HCT116 (cell line): Measurements from ENCODE around the gene MYO7A. TPM values are rescaled to one million over a fixed set of nuclear protein-coding genes. Genes with fewer than 3 reads are reported as not detected.

Experiments
- ATAC-seq: fragments of 200-7000 bp; cut with Tn5 transposase; 2 replicates; pipeline ENCODE4 v1.9.1; 2020; ENCODE audit warnings: mild to moderate bottlenecking, moderate library complexity
- BruUV-seq: library from RNA; stranded (reverse); fragments of 400-500 nt; replicated peaks from 2 replicates; lab custom pipeline; 2021; lab: Mats Ljungman, UMichigan
- CTCF ChIA-PET: fragments of 300-600 bp; sonication (Branson Sonifier 250); formaldehyde crosslinking; loops from one replicate; lab custom pipeline; 2021; ENCODE audit warnings: antibody characterized with exemption; lab: Charles Lee
- POLR2A ChIA-PET: fragments of 300-600, 350-600 bp; sonication (Branson Sonifier 250); formaldehyde crosslinking; loops from one replicate; lab custom pipeline; 2021; ENCODE audit warnings: antibody characterized with exemption; lab: Charles Lee
- RAD21 ChIA-PET, 2 experiments: fragments of 300-600 bp; sonication (Branson Sonifier 250); formaldehyde crosslinking; loops; one replicate each; lab custom pipeline; 2023; ENCODE audit warnings: low total read pairs in 2 of 2; ENCODE audit not compliant: uncharacterized antibody in 2 of 2, unreplicated experiment in 2 of 2, low non-redundant PET in 1 of 2; lab: Charles Lee
- DNase-seq: peaks from one replicate; pipeline ENCODE4 v3.0.0-alpha.2; 2010; ENCODE audit warnings: low read depth, low spot score
- H2AFZ ChIP-seq: fragments of 200-600 bp; shearing (Covaris generic), sonication (generic); 2 replicates; pipeline ENCODE4 v1.6.1; 2017; ENCODE audit warnings: low read depth, mixed run types, mixed read lengths, antibody characterized with exemption, low read length; ENCODE audit not compliant: poor library complexity, severe bottlenecking
- H3K27ac ChIP-seq: 2 replicates; pipeline ENCODE4 v1.5.1; 2012; ENCODE audit warnings: low read depth, low read length
- H3K27me3 ChIP-seq: fragments of 200-600 bp; sonication (generic); 2 replicates; pipeline ENCODE4 v1.6.1; 2016; ENCODE audit warnings: mixed run types, low read length, mixed read lengths; ENCODE audit not compliant: insufficient read depth
- H3K36me3 ChIP-seq, 2 experiments: fragments of 200-500 bp in 1 of 2; fragments of 200-600 bp in 1 of 2; sonication (Bioruptor generic) in 1 of 2; sonication (generic) in 1 of 2; 2 replicates each; pipeline versions ENCODE4 v1.5.1 to v1.6.1; 2014 to 2016; ENCODE audit warnings: low read length in 2 of 2, inconsistent platforms in 1 of 2, mixed read lengths in 1 of 2, mixed run types in 1 of 2; ENCODE audit not compliant: insufficient read depth in 2 of 2, control insufficient read depth in 1 of 2
- H3K4me1 ChIP-seq, 2 experiments: fragments of 200-600 bp in 1 of 2; sonication (generic) in 1 of 2; 2 replicates each; pipeline versions ENCODE4 v1.5.1 to v1.6.1; 2012 to 2017; ENCODE audit warnings: low read length in 2 of 2, inconsistent platforms in 1 of 2, mild to moderate bottlenecking in 1 of 2, mixed read lengths in 1 of 2, mixed run types in 1 of 2, moderate library complexity in 1 of 2; ENCODE audit not compliant: insufficient read depth in 2 of 2, control insufficient read depth in 1 of 2
- H3K4me2 ChIP-seq: fragments of 200-600 bp; sonication (generic); 2 replicates; pipeline ENCODE4 v1.6.1; 2017; ENCODE audit warnings: mixed run types, low read length, mixed read lengths
- H3K4me3 ChIP-seq, 2 experiments: fragments of 200-600 bp in 1 of 2; sonication (generic) in 1 of 2; replicated peaks in 1 of 2; 2 replicates each; pipeline ENCODE4 v1.5.1; 2011 to 2016; ENCODE audit warnings: low read length in 2 of 2, control low read depth in 1 of 2, low read depth in 1 of 2, mild to moderate bottlenecking in 1 of 2, mixed read lengths in 1 of 2, mixed run types in 1 of 2
- H3K79me2 ChIP-seq: fragments of 200-600 bp; sonication (generic); 2 replicates; pipeline ENCODE4 v1.6.1; 2017; ENCODE audit warnings: mild to moderate bottlenecking, mixed run types, low read length, moderate library complexity, mixed read lengths; ENCODE audit not compliant: insufficient read depth
- H3K9ac ChIP-seq: fragments of 200-600 bp; sonication (generic); 2 replicates; pipeline ENCODE4 v1.6.1; 2016; ENCODE audit warnings: low read length, mixed read lengths
- H3K9me2 ChIP-seq: fragments of 200-600 bp; sonication (generic), shearing (Covaris generic); 2 replicates; pipeline ENCODE4 v1.6.1; 2017; ENCODE audit warnings: mixed run types, mild to moderate bottlenecking, moderate library complexity; ENCODE audit not compliant: insufficient read depth
- H3K9me3 ChIP-seq, 2 experiments: fragments of 200-500 bp in 1 of 2; fragments of 200-600 bp in 1 of 2; sonication (Bioruptor generic) in 1 of 2; sonication (generic) in 1 of 2; 2 replicates each; pipeline ENCODE4 v1.6.1; 2014 to 2017; ENCODE audit warnings: low read length in 2 of 2, mixed read lengths in 2 of 2, inconsistent platforms in 1 of 2, low read depth in 1 of 2, mild to moderate bottlenecking in 1 of 2, mixed run types in 1 of 2, moderate library complexity in 1 of 2; ENCODE audit not compliant: control insufficient read depth in 1 of 2, insufficient read depth in 1 of 2
- H4K20me1 ChIP-seq: fragments of 200-600 bp; sonication (generic), shearing (Covaris generic); 2 replicates; pipeline ENCODE4 v1.6.1; 2017; ENCODE audit warnings: mixed run types, mild to moderate bottlenecking, moderate library complexity; ENCODE audit not compliant: insufficient read depth
- CEBPB ChIP-seq: IDR thresholded peaks from 2 replicates; pipeline ENCODE4 v1.6.1; 2012; ENCODE audit warnings: low read depth
- EGR1 ChIP-seq: IDR thresholded peaks from 2 replicates; pipeline ENCODE4 v1.6.1; 2012; ENCODE audit warnings: low read depth
- EZH2phosphoT487 ChIP-seq: fragments of 200-600 bp; IDR thresholded peaks from 2 replicates; pipeline ENCODE4 v1.6.1; 2018; ENCODE audit warnings: antibody characterized with exemption, borderline replicate concordance
- JUND ChIP-seq: IDR thresholded peaks from 2 replicates; pipeline ENCODE4 v1.6.1; 2012
- RAD21 ChIP-seq: IDR thresholded peaks from 2 replicates; pipeline ENCODE4 v1.6.1; 2012; ENCODE audit warnings: low read depth, mild to moderate bottlenecking
- SIN3A ChIP-seq: IDR thresholded peaks from 2 replicates; pipeline ENCODE4 v1.6.1; 2012; ENCODE audit warnings: low read depth
- SP1 ChIP-seq: IDR thresholded peaks from 2 replicates; pipeline ENCODE4 v1.6.1; 2012; ENCODE audit warnings: low read depth
- SRF ChIP-seq: IDR thresholded peaks from 2 replicates; pipeline ENCODE4 v1.6.1; 2012; ENCODE audit warnings: low read depth
- intact Hi-C: fragments of 100-400 bp; cut with micrococcal nuclease; formaldehyde crosslinking; loops from 2 replicates; pipeline ENCODE4 v1.10.0; 2022
- total RNA-seq: library from RNA; stranded (reverse); gene quantifications from one replicate; pipeline ENCODE4 v1.2.1, GENCODE V29; 2021; ENCODE audit not compliant: unreplicated experiment
- TF ChIP-seq, protein P1 (sequence below): IDR thresholded peaks from 2 replicates; pipeline ENCODE4 v1.6.1; 2012
- TF ChIP-seq, protein P2 (sequence below), 3 experiments: fragments of 200-600 bp in 1 of 3; sonication (generic) in 1 of 3; IDR thresholded peaks in 2 of 3; conservative IDR thresholded peaks in 1 of 3; 2 replicates each; pipeline ENCODE4 v1.5.1; 2012 to 2017; ENCODE audit warnings: low read depth in 2 of 3, low read length in 2 of 3, antibody characterized with exemption in 1 of 3, borderline replicate concordance in 1 of 3, control low read depth in 1 of 3, mild to moderate bottlenecking in 1 of 3, mixed read lengths in 1 of 3, mixed run types in 1 of 3, moderate library complexity in 1 of 3; ENCODE audit not compliant: insufficient read depth in 1 of 3
- TF ChIP-seq, protein P3 (sequence below): IDR thresholded peaks from 2 replicates; pipeline ENCODE4 v1.6.1; 2012; ENCODE audit warnings: low read depth
- TF ChIP-seq, protein P4 (sequence below): IDR thresholded peaks from 2 replicates; pipeline ENCODE4 v1.6.1; 2011; ENCODE audit warnings: mild to moderate bottlenecking, low read length, moderate library complexity; ENCODE audit not compliant: insufficient replicate concordance; ENCODE audit errors: extremely low read depth
- TF ChIP-seq, protein P5 (sequence below): IDR thresholded peaks from 2 replicates; pipeline ENCODE4 v1.6.1; 2012

MYO7A gene
- total RNA-seq, 1 experiment from 2014 or later = 1.8 TPM

DNA sequence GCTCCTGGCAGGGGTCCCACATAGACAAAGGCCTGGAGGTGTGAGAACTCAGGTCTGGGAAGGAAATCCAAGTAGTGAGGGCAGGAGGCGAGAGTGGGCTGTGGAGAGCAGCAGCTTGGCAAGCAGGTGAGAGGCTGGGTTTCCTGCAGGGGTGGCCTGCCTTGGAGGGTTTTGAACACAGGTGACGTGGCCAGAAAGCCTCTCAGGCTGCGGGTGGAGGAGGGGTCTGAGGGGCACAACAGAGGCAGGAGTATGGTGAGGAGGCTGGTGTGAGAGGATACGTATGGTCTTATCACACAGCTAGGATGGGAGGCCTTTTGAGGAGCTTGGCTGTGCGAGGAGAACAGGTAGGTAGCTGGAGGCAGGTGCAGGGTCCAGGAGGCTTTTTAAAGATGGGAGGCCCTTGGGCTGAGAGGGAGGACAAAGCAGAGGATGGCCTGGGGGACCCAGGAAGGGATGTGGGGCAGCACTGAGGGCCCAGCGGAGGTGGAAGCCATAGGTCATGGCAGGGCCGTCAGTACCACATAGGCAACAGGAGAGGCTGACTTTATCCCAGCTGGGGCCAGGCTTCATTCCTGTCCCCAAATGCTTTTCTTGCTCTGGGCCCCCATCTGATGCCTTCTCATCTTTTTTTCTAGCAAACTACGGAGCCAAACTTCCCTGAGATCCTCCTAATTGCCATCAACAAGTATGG lies 84.4 kb downstream of the MYO7A start:
- Histone ChIP-seq H3K36me3 (no peaks in the 10 kb centered on the region), H3K9me2 (no peaks in the 10 kb centered on the region), H4K20me1 (no peaks in the 10 kb centered on the region), H2AFZ (no peak overlapping the region), H3K79me2 (no peaks in the 10 kb centered on the region), H3K4me2 (no peak overlapping the region), H3K4me1 (no peaks in the 10 kb centered on the region), H3K27me3 (no peaks in the 10 kb centered on the region), H3K4me3 (no peak overlapping the region), H3K27ac (no peak overlapping the region), H3K9me3 (no peaks in the 10 kb centered on the region), H3K9ac (no peak overlapping the region)
- ChIA-PET CTCF (no interaction called here), POLR2A (no interaction called here), RAD21 (no interaction called here)
- ATAC-seq (no peak), DNase-seq (no peak)
- BruUV-seq = no TSS peak
- intact Hi-C loops = no loop called here
- TF ChIP-seq EGR1 = no peak
- TF ChIP-seq, protein P1, sequence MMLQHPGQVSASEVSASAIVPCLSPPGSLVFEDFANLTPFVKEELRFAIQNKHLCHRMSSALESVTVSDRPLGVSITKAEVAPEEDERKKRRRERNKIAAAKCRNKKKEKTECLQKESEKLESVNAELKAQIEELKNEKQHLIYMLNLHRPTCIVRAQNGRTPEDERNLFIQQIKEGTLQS = no peak
- no peak for TF ChIP-seq SP1
- TF ChIP-seq JUND = no peak
- TF ChIP-seq CEBPB = no peak
- TF ChIP-seq, protein P2, sequence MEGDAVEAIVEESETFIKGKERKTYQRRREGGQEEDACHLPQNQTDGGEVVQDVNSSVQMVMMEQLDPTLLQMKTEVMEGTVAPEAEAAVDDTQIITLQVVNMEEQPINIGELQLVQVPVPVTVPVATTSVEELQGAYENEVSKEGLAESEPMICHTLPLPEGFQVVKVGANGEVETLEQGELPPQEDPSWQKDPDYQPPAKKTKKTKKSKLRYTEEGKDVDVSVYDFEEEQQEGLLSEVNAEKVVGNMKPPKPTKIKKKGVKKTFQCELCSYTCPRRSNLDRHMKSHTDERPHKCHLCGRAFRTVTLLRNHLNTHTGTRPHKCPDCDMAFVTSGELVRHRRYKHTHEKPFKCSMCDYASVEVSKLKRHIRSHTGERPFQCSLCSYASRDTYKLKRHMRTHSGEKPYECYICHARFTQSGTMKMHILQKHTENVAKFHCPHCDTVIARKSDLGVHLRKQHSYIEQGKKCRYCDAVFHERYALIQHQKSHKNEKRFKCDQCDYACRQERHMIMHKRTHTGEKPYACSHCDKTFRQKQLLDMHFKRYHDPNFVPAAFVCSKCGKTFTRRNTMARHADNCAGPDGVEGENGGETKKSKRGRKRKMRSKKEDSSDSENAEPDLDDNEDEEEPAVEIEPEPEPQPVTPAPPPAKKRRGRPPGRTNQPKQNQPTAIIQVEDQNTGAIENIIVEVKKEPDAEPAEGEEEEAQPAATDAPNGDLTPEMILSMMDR (IDR thresholded peaks at IDR 0.05 in 2 of 3, conservative IDR thresholded peaks at IDR 0.05 in 1 of 3; ENCODE audit: borderline replicate concordance in 1 of 3, insufficient read depth in 1 of 3, low read depth in 2 of 3, low read length in 2 of 3) = no peak
- TF ChIP-seq SRF = no peak
- TF ChIP-seq, protein P3, sequence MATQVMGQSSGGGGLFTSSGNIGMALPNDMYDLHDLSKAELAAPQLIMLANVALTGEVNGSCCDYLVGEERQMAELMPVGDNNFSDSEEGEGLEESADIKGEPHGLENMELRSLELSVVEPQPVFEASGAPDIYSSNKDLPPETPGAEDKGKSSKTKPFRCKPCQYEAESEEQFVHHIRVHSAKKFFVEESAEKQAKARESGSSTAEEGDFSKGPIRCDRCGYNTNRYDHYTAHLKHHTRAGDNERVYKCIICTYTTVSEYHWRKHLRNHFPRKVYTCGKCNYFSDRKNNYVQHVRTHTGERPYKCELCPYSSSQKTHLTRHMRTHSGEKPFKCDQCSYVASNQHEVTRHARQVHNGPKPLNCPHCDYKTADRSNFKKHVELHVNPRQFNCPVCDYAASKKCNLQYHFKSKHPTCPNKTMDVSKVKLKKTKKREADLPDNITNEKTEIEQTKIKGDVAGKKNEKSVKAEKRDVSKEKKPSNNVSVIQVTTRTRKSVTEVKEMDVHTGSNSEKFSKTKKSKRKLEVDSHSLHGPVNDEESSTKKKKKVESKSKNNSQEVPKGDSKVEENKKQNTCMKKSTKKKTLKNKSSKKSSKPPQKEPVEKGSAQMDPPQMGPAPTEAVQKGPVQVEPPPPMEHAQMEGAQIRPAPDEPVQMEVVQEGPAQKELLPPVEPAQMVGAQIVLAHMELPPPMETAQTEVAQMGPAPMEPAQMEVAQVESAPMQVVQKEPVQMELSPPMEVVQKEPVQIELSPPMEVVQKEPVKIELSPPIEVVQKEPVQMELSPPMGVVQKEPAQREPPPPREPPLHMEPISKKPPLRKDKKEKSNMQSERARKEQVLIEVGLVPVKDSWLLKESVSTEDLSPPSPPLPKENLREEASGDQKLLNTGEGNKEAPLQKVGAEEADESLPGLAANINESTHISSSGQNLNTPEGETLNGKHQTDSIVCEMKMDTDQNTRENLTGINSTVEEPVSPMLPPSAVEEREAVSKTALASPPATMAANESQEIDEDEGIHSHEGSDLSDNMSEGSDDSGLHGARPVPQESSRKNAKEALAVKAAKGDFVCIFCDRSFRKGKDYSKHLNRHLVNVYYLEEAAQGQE = no peak
- TF ChIP-seq, protein P4, sequence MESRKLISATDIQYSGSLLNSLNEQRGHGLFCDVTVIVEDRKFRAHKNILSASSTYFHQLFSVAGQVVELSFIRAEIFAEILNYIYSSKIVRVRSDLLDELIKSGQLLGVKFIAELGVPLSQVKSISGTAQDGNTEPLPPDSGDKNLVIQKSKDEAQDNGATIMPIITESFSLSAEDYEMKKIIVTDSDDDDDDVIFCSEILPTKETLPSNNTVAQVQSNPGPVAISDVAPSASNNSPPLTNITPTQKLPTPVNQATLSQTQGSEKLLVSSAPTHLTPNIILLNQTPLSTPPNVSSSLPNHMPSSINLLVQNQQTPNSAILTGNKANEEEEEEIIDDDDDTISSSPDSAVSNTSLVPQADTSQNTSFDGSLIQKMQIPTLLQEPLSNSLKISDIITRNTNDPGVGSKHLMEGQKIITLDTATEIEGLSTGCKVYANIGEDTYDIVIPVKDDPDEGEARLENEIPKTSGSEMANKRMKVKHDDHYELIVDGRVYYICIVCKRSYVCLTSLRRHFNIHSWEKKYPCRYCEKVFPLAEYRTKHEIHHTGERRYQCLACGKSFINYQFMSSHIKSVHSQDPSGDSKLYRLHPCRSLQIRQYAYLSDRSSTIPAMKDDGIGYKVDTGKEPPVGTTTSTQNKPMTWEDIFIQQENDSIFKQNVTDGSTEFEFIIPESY = no peak
- no peak for TF ChIP-seq EZH2phosphoT487
- TF ChIP-seq RAD21 = no peak
- TF ChIP-seq, protein P5, sequence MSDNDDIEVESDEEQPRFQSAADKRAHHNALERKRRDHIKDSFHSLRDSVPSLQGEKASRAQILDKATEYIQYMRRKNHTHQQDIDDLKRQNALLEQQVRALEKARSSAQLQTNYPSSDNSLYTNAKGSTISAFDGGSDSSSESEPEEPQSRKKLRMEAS = no peak
- TF ChIP-seq SIN3A = no peak
